ENCODE measurements around the gene DSCAM.

DNA sequence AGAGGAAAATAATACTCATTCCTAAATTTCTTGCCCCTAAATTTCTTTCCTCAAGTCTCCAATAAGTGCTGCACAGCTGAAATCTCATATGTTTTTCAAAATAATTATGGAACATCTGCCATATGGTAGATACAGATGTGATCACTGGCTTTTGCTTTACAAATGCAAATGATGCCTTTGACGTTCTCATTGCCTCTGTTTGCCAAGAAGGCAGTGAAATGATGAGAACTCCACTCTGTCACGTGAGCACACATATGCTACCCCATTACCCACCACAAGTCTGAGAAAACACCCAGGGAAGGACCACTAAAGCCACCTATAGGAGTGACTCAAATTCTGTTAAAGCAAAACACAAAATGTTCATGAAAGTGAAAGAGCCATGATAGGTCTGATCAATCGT, 43.9 kb downstream of the DSCAM start:
- TF ChIP-seq EZH2 (IDR thresholded peaks at IDR 0.05; ENCODE audit: borderline replicate concordance, low read depth, low read length, severe bottlenecking) (no peak), POLR2A (IDR thresholded peaks at IDR 0.05; ENCODE audit: low read depth, low read length) (no peak)
- TF ChIP-seq, protein P1, sequence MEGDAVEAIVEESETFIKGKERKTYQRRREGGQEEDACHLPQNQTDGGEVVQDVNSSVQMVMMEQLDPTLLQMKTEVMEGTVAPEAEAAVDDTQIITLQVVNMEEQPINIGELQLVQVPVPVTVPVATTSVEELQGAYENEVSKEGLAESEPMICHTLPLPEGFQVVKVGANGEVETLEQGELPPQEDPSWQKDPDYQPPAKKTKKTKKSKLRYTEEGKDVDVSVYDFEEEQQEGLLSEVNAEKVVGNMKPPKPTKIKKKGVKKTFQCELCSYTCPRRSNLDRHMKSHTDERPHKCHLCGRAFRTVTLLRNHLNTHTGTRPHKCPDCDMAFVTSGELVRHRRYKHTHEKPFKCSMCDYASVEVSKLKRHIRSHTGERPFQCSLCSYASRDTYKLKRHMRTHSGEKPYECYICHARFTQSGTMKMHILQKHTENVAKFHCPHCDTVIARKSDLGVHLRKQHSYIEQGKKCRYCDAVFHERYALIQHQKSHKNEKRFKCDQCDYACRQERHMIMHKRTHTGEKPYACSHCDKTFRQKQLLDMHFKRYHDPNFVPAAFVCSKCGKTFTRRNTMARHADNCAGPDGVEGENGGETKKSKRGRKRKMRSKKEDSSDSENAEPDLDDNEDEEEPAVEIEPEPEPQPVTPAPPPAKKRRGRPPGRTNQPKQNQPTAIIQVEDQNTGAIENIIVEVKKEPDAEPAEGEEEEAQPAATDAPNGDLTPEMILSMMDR (IDR thresholded peaks at IDR 0.05; ENCODE audit: extremely low read depth in 1 of 2, insufficient read depth in 1 of 2, low read depth in 1 of 2, low read length in 2 of 2) = no peak
